ENCODE results near the gene ICE2.

DNA sequence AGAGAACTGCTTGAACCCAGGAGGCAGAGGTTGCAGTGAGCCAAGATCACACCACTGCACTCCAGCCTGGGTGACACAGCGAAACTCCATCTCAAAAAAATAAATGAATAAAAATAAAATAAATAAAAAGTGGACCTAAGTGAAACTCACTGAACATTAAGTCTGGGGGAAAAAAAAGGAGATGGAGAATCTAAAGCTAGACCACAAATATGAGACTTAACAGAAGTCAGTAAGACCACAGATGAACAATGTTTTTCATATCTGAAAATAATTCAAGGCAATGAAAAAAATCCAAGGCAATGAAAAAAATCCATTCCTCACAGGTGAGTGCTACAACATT, 99.8 kb downstream of the ICE2 start:
- TF ChIP-seq, protein P1, sequence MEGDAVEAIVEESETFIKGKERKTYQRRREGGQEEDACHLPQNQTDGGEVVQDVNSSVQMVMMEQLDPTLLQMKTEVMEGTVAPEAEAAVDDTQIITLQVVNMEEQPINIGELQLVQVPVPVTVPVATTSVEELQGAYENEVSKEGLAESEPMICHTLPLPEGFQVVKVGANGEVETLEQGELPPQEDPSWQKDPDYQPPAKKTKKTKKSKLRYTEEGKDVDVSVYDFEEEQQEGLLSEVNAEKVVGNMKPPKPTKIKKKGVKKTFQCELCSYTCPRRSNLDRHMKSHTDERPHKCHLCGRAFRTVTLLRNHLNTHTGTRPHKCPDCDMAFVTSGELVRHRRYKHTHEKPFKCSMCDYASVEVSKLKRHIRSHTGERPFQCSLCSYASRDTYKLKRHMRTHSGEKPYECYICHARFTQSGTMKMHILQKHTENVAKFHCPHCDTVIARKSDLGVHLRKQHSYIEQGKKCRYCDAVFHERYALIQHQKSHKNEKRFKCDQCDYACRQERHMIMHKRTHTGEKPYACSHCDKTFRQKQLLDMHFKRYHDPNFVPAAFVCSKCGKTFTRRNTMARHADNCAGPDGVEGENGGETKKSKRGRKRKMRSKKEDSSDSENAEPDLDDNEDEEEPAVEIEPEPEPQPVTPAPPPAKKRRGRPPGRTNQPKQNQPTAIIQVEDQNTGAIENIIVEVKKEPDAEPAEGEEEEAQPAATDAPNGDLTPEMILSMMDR (IDR thresholded peaks at IDR 0.05): no peak
- TF ChIP-seq EP300 (IDR thresholded peaks at IDR 0.05): no peak
